Superior temporal gyrus (tissue), 1 donor: ENCODE measurements around the gene SYT2.
A peak's percentile ranks its signal among the peaks of the same experiment; 100 is the strongest.

Source experiments
- DNase-seq: peaks from one replicate; pipeline ENCODE4 v3.0.0-alpha.2; 2016; ENCODE audit errors: extremely low spot score

The SYT2 gene

GRCh38 chr1:202679406-202680177 lies 30.7 kb downstream of the SYT2 start:
- DNase-seq = no peak

DNA sequence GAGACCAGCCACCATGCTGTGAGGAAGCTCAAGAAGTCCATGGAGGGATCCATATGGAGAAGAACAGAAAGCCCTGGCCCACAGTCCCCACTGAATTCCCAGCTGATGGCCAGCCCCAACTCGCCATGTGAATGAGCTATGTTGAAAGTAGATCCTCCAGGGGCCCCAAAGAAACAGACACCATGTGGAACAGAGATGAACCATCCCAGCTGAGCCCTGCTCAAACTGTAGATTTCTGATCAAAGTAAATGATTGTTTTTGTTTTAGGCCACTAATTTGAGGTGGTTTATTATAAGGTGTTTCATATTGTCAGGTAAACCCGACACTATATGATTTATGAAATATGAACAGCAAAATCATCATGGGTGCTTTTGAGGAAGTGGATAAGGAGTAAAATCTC lies 32.8 kb downstream of the SYT2 start:
- no peak for DNase-seq

DNA sequence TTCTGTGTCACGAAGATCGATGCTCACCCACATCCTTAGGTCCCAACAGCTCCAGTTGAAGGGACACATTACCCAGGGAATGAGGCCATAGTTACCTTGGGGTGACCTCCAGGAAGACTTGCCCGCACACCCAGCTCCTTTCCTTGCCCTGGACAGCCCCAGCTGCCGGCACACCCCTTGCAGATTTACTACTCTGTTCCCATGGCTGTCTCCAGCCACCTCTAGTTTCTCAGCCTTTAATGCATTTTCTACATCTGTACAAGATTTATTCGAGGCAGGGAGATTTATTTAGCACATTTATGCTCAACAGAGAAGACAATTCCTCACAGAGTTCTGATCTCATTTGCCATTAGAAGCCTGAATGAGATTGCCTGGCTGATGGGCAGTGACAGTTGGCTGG lies 36.7 kb downstream of the SYT2 start:
- DNase-seq = no peak

GRCh38 chr1:202671399-202671798 lies 38.9 kb downstream of the SYT2 start:
- no peak for DNase-seq

DNA sequence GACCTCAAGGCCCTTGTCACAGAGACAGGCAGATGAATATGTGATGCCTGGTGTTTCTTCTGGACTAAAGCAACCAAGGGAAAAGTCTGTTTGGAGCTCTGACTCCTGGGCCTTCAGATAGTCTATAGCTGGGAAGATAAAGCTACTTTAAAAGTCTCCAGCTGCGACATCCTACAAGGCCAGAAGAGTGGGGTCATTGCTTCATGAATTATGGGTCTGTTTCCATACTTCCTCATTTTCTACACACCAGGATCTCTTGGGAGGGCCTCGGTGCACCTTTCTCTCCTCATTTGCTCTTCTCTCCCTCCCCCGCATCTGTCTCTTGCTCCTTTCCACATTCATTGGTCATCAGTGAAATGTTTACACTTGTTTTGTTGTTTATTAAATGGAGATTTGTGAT lies 44.8 kb downstream of the SYT2 start:
- no peak for DNase-seq

- no peak for DNase-seq
Measured at GRCh38 chr1:202664083-202664482, 46.2 kb downstream of the SYT2 start.

GRCh38 chr1:202663131-202663530 lies 47.1 kb downstream of the SYT2 start:
- DNase-seq = no peak

GRCh38 chr1:202662081-202662480 lies 48.2 kb downstream of the SYT2 start:
- DNase-seq = peak; percentile 47

GRCh38 chr1:202661136-202661845 lies 49.0 kb downstream of the SYT2 start:
- no peak for DNase-seq

- no peak for DNase-seq
Measured at GRCh38 chr1:202659974-202660373, 50.3 kb downstream of the SYT2 start.

DNA sequence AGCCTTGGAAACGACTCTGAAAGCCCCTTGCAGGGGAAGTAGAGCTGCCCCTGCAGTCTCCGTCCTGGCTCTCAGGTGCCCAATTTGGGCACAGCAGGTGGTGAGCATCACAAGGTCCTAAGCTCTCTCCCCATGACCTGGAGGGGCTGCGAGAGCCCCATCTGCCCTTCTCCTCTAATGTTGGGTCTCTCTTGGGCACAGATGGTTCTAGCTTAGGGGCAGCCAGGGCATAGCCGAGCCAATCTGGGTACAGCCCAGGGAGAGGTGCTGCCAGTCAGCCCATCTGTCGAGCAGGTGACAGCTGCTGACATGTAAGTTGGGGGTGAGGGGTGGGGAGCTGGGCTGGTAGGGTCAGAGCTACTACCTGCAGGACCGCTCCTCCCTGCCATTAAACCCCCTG lies 50.7 kb downstream of the SYT2 start:
- DNase-seq = no peak

DNA sequence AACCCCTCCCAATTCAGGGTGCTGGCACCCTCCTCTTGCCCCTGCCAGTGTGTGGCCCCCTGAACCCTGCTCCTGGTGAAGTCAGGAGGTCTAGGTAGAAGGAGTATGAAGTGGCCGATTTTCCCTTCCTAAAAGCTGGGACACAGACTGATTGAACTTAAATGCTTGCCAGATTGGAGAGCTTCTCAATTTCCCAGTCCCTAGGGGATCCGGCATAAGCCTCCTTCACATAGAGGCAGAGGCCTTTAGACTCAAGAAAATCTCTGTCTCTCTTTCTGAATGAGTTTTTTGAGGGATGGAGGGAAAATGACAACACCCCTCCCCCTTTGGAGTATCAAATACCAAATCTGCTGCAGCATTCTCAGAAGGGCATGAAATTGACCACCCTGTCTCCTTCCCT lies 51.5 kb downstream of the SYT2 start:
- no peak for DNase-seq

DNA sequence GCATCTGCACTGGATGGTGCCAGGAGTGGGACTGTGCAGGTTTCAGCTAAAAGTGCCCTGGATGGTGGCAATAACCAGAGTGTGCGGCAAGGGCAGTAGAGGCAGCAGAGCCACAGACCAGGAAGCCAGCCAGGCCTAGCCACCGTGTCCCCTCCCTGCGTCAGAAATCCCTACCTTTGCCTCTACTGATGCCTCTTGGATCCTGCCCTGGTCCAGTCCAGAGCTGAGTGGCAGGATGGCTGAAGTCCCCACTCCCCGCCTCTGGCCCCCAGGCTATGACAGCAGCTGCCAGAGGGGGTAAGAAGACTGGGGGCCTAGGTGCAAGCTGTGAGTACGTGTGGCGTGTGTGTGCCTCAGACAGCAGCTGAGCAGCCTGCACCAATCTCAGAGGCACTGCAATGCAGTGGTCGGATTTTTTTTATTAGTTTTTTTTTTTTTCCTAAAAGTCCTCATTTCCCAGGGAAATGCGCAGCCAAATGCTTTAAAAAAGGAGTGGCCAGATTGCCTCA lies 51.9 kb downstream of the SYT2 start:
- DNase-seq = no peak

GRCh38 chr1:202656951-202657646 lies 53.2 kb downstream of the SYT2 start:
- no peak for DNase-seq

DNA sequence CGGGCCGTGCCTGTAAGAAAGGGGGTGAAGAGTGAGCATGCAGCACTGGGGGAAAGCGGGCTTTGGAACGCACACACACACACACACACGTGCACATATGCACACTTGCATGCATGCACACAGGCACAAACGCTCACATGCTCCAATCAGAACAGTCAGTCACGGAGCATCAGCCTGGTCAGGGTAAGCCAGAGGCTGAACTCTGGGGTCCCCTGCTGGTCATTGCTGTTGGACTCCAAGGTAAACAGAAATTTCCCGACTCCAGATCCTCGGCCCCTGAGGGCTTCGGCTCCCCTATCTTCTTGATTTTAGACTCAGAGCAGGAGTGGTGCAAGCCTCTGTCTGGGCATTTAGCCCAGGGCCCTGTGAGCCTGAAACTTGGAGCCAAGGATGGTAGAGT lies 54.2 kb downstream of the SYT2 start:
- no peak for DNase-seq

DNA sequence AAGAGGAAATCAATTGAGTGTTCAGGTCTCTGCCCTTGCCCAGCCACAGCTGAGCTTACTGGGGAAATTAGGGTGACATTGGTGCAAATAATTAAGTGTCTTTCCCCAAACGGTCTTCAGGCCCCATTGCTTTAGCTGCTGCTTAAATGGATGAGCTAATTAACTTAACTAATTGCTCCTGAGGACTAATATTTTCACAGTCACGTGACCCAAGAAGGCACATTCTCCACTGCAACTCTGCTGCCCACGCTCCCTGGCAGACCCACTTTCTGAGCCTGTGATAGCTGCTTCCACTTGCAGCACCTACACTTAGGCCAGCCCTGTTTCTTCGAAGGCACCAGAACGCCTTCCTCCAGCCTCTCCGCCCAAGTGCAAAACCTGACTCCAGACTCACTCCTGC lies 56.2 kb downstream of the SYT2 start:
- no peak for DNase-seq

DNA sequence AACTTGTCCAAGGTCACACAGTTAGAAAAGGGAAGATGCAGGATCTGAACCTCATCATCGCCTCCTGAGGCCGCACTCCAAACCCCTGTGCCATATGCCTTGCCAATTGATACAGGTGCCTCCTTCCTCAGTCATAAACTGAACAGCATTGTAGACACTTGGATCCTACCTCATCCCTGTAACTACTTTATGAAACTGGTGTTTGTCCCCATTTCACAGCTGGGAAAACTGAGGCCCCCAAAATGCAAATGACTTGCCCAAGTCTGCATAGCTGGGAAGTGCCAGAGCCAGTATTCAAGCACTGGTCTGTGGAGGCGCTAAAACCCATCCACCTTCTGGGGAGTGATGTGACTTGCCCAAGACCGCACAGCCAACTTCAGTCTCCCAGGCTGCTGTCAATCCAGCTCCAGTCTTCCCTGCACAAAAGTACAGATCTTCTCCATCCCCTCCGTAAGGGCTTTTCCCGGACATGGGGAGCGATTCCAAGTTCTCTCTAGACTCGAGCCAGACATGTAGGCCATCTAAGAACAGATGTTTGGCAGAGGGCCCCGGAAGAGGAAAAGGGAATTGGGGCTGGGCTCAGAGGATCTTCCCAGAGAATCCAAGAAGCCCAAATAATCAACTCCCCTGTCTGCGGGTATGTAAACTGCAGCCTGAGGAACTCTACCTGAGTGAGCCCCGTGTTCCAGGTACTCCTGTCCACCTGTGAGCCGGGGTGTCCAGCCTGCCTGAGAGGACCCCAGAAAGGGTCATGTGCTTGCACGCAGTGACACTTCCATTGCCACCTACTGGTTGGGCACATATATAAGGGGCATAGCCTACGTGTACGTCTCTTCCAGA lies 60.5 kb downstream of the SYT2 start:
- no peak for DNase-seq

DNA sequence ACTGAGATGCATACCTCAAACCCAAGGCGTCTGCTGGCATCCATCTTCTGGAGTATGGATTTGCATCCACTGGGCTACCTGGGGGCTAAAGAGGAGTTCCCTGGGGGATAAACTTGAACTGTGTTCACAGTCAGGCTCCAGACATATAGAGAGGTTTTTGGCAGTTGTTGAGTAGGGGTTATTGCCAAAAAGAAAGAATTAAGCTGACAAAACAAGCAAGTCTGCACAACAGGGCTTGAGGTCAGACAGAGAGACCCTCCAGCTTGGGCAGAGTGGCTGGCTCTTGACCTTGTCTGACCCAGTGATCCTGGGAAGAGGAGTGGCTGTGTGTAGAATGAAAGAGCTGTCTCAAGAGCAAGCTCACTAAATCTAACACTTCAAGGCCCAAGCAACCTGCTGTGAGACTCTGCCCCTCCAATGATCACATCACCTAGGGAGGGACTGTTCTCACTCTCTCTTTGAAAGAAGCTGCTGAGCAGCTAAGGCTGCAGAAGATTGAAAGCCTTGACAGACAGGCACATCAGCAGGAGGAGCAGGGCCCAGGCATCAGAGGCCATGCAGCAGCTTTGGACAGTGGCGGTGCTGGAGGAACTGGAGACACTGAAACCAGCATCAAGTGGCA lies 61.5 kb downstream of the SYT2 start:
- DNase-seq = no peak

DNA sequence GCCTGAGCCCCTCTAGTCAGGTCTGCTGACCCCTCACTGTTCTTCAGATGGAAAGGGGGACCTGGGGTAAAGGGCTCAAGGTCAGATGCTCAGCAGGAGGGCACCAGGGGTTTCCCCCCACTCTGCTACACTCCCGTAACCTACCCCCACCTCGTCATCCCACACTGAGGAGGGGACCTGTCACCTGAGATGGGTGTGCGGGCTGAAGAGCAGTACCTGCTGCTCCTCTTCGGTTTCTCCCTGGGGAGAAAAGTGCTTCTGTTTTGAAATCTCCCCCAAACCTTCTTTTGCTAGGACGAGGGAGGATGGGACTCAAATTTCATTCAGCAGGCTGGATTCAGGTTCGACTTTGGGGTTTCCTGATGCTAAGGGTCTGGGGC lies 65.2 kb downstream of the SYT2 start:
- DNase-seq = no peak

- no peak for DNase-seq
Measured at GRCh38 chr1:202644219-202645096, 65.8 kb downstream of the SYT2 start.
